Thoracic aorta (tissue), 2 donors: ENCODE data around the gene TMEM30A. TPM values are rescaled to one million over a fixed set of nuclear protein-coding genes. Genes with fewer than 3 reads are reported as not detected.

ENCODE experiments used
- ATAC-seq: fragments of 150-250 bp; one replicate; pipeline ENCODE4 v1.8.0; 2017; ENCODE audit warnings: low read depth; ENCODE audit not compliant: insufficient number of reproducible peaks, low FRiP score
- DNase-seq: peaks from one replicate; pipeline ENCODE4 v3.0.0-alpha.2; 2020; ENCODE audit warnings: low spot score
- H3K27ac ChIP-seq, 2 donors: fragments of 200-600 bp; sonication (generic); 1 replicate in 1 of 2; 2 replicates in 1 of 2; pipeline ENCODE4 v1.5.1; 2016; ENCODE audit warnings: mild to moderate bottlenecking in 2 of 2, moderate library complexity in 2 of 2
- H3K27me3 ChIP-seq: fragments of 200-600 bp; sonication (generic); replicated peaks from 2 replicates; pipeline ENCODE4 v1.6.0; 2016; ENCODE audit warnings: mild to moderate bottlenecking; ENCODE audit not compliant: insufficient read depth
- H3K36me3 ChIP-seq: fragments of 200-600 bp; sonication (generic); one replicate; pipeline ENCODE4 v1.5.1; 2016
- H3K4me1 ChIP-seq, 2 donors: fragments of 200-600 bp; sonication (generic); 1 replicate in 1 of 2; 2 replicates in 1 of 2; pipeline versions ENCODE4 v1.5.1 to v1.6.0; 2016; ENCODE audit warnings: low read depth in 2 of 2, mild to moderate bottlenecking in 1 of 2; ENCODE audit not compliant: control insufficient read depth in 1 of 2
- H3K4me3 ChIP-seq: fragments of 200-600 bp; sonication (generic); 2 replicates; pipeline ENCODE4 v1.5.1; 2016; ENCODE audit warnings: mild to moderate bottlenecking
- H3K9me3 ChIP-seq: fragments of 200-600 bp; sonication (generic); 2 replicates; pipeline ENCODE4 v1.5.1; 2016
- total RNA-seq, 2 donors: library from RNA; depleted of rRNA; stranded (reverse); fragments of >200 nt; gene quantifications; one replicate each; pipeline versions ENCODE4 v1.1.0 to v1.2.3, GENCODE V29; 2016
- TF ChIP-seq, protein P1 (sequence below): fragments of 200-600 bp; sonication (generic); IDR thresholded peaks from one replicate; pipeline ENCODE4 v1.5.1; 2019; ENCODE audit warnings: antibody characterized with exemption

TMEM30A gene
- total RNA-seq: 100 to 1,000 TPM; 112 to 123 TPM

GRCh38 chr6:75284632-75285282 lies at the start of gene TMEM30A:
Gene TMEM30A (minus strand): TSS chr6:75284792. CDS start chr6:75284638, 154 bp downstream.
- TF ChIP-seq, protein P1, sequence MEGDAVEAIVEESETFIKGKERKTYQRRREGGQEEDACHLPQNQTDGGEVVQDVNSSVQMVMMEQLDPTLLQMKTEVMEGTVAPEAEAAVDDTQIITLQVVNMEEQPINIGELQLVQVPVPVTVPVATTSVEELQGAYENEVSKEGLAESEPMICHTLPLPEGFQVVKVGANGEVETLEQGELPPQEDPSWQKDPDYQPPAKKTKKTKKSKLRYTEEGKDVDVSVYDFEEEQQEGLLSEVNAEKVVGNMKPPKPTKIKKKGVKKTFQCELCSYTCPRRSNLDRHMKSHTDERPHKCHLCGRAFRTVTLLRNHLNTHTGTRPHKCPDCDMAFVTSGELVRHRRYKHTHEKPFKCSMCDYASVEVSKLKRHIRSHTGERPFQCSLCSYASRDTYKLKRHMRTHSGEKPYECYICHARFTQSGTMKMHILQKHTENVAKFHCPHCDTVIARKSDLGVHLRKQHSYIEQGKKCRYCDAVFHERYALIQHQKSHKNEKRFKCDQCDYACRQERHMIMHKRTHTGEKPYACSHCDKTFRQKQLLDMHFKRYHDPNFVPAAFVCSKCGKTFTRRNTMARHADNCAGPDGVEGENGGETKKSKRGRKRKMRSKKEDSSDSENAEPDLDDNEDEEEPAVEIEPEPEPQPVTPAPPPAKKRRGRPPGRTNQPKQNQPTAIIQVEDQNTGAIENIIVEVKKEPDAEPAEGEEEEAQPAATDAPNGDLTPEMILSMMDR: no peak
- Histone ChIP-seq H3K4me3 (peak within 1 kb of the TSS; percentile 97), H3K36me3 (no peaks in the 10 kb centered on the region), H3K9me3 (no peaks in the 10 kb centered on the region), H3K4me1 (peaks cover 17 to 46% of the 10 kb centered on the region in 2 donors), H3K27me3 (no peaks in the 10 kb centered on the region), H3K27ac (peak within 1 kb of the TSS; percentile 82 to 93)
- peak; percentile 100 for ATAC-seq
- DNase-seq: peak; percentile 85

- H3K27ac ChIP-seq: peak overlapping the region; percentile 41 to 69
- no peaks in the 10 kb centered on the region for H3K27me3 ChIP-seq
- DNase-seq (no peak), ATAC-seq (no peak)
- TF ChIP-seq, protein P1: no peak
- H3K4me1 ChIP-seq: peaks cover 14 to 42% of the 10 kb centered on the region in 2 donors
- H3K36me3 ChIP-seq: no peaks in the 10 kb centered on the region
- H3K9me3 ChIP-seq: no peaks in the 10 kb centered on the region
- H3K4me3 ChIP-seq: no peak overlapping the region
Observed at GRCh38 chr6:75333676-75334200, 49.1 kb upstream of the TMEM30A start.

DNA sequence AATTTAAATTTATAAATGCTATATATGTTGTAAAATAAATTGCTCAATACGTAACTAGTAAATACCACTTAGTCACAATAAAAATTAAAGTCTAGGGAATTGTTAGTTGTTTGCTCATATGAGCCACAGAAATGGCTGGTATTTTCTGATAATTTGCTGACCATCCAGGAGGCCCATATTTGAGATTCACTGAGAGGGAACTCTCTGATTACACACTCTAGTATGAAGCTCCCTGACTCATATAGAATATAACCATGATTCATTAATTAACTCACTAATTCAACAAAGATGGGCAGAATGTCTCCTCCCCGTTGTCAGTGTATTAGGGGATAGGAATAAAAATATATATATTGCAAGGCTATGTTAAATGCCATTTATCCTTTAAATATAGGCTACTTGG lies 46.6 kb upstream of the TMEM30A start:
- TF ChIP-seq, protein P1: no peak
- H3K27ac ChIP-seq: no peak overlapping the region
- H3K4me1 ChIP-seq: peaks cover 13 to 29% of the 10 kb centered on the region in 2 donors
- H3K36me3 ChIP-seq: no peaks in the 10 kb centered on the region
- no peak for ATAC-seq
- no peaks in the 10 kb centered on the region for H3K27me3 ChIP-seq
- H3K4me3 ChIP-seq: no peak overlapping the region
- H3K9me3 ChIP-seq: no peaks in the 10 kb centered on the region
- no peak for DNase-seq

- no peak overlapping the region for H3K4me3 ChIP-seq
- H3K4me1 ChIP-seq: peaks cover 3 to 15% of the 10 kb centered on the region in 2 donors
- TF ChIP-seq, protein P1: no peak
Observed at GRCh38 chr6:75329703-75330102, 45.1 kb upstream of the TMEM30A start.

DNA sequence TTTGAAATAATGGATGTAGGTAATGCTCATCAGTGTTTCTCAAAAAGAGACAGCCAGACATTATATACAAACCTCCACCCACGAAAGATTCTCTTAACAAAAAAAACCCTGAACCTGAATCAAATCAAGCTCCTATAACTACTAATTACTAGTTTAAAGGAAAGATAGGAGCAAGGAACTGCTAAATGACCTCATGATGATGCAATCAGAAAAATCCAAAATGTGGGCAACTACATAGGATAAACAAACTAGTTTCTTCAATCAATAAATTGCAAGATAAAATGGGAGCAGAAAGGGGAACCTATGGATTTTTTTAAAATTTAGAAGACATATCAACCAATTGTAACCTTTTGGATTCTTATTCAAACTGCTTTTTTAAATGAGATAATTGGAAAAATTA lies 43.2 kb upstream of the TMEM30A start:
- Histone ChIP-seq H3K4me3 (no peak overlapping the region), H3K27ac (no peak overlapping the region), H3K27me3 (no peaks in the 10 kb centered on the region), H3K9me3 (no peaks in the 10 kb centered on the region), H3K36me3 (no peaks in the 10 kb centered on the region), H3K4me1 (no peaks in the 10 kb centered on the region)
- ATAC-seq (no peak), DNase-seq (no peak)
- TF ChIP-seq, protein P1: no peak

More at GRCh38 chr6:75329703-75330102, 45.1 kb upstream of the TMEM30A start:
- no peaks in the 10 kb centered on the region for H3K9me3 ChIP-seq
- no peak overlapping the region for H3K27ac ChIP-seq
- no peak for DNase-seq
- no peaks in the 10 kb centered on the region for H3K36me3 ChIP-seq
- H3K27me3 ChIP-seq: no peaks in the 10 kb centered on the region
- no peak for ATAC-seq
